Stomach (tissue), 4 donors: ENCODE data around the gene ATF7.

Source experiments
- CTCF ChIP-seq, 7 experiments: fragments of 450-650 bp in 4 of 7; fragments of 200-600 bp in 3 of 7; sonication (generic) in 3 of 7; IDR thresholded peaks; one replicate each; pipeline ENCODE4 v1.5.1; 2016 to 2019; ENCODE audit warnings: antibody characterized with exemption in 7 of 7, control low read depth in 2 of 7, mild to moderate bottlenecking in 1 of 7
- POLR2A ChIP-seq, 4 donors: fragments of 450-650 bp; IDR thresholded peaks; one replicate each; pipeline ENCODE4 v1.6.1; 2016; ENCODE audit warnings: antibody characterized with exemption in 4 of 4, control low read depth in 2 of 4, mild to moderate bottlenecking in 1 of 4, moderate library complexity in 1 of 4

DNA sequence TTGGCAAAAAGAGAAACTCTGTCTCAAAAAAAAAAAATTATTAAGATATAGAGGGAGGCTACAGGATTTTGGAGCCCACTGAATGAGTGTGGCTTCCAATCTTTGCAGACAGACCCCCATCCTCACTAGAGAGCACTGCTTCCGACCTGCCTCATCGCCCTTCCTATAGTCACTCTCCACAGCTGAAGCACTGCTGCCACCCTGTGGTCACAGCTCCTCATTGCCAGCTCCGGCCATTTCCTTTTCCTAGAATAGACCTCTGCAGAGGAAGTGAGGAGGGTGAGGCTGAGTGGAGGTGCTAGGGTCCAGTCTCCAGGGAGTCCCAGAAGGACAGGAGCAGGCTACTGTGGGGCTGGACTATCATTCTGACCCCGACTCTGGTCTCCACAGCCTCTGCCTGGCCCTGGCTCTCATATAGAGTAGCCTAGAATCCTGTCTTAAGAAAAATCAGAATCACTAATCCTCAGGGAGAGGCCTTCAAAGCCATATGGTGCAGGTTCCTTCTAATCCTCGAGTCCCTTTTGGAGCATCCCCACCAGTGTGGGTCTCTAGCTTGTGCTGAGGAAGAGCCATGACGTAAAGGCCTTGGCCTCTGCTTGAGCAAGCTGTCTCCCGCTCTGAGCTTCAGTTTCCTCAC is 117.5 kb downstream of the ATF7 start:
- TF ChIP-seq POLR2A (IDR thresholded peaks at IDR 0.05) = no peak
- TF ChIP-seq CTCF (IDR thresholded peaks at IDR 0.05) = peak in 5 of 7 experiments; percentile 77 to 88 (median 86)
